OCI-LY1 (cell line): ENCODE measurements around the gene MEIOC.

Source experiments
- H2AFZ ChIP-seq: fragments of 200-600 bp; sonication (generic), shearing (Covaris generic); 2 replicates; pipeline ENCODE4 v1.6.0; 2014; ENCODE audit warnings: antibody characterized with exemption, mild to moderate bottlenecking, low read length
- H3F3A ChIP-seq: fragments of 200-600 bp; sonication (generic), shearing (Covaris generic); 2 replicates; pipeline ENCODE4 v1.6.0; 2014; ENCODE audit warnings: mild to moderate bottlenecking, antibody characterized with exemption, low read length, moderate library complexity; ENCODE audit not compliant: insufficient read depth
- H3K27ac ChIP-seq: fragments of 200-600 bp; sonication (generic); 2 replicates; pipeline ENCODE4 v1.5.1; 2014; ENCODE audit warnings: low read length, mixed run types, mild to moderate bottlenecking, low read depth; ENCODE audit not compliant: poor library complexity, severe bottlenecking
- H3K27me3 ChIP-seq: fragments of 200-600 bp; sonication (generic); 2 replicates; pipeline ENCODE4 v1.6.0; 2014; ENCODE audit warnings: antibody characterized with exemption, mild to moderate bottlenecking, low read length, moderate library complexity; ENCODE audit not compliant: insufficient read depth
- H3K36me3 ChIP-seq: fragments of 200-600 bp; sonication (generic); 2 replicates; pipeline ENCODE4 v1.6.1; 2014; ENCODE audit warnings: mild to moderate bottlenecking, antibody characterized with exemption, low read length, moderate library complexity, mixed read lengths; ENCODE audit not compliant: insufficient read depth
- H3K4me1 ChIP-seq: fragments of 200-600 bp; sonication (generic); 2 replicates; pipeline ENCODE4 v1.5.1; 2014; ENCODE audit warnings: mild to moderate bottlenecking, low read length, moderate library complexity; ENCODE audit not compliant: insufficient read depth, severe bottlenecking
- H3K4me2 ChIP-seq: fragments of 200-600 bp; sonication (generic), shearing (Covaris generic); 2 replicates; pipeline ENCODE4 v1.6.1; 2014; ENCODE audit warnings: low read length
- H3K4me3 ChIP-seq: fragments of 200-600 bp; sonication (generic); 2 replicates; pipeline ENCODE4 v1.5.1; 2014; ENCODE audit warnings: low read length, low read depth, mild to moderate bottlenecking, mixed read lengths; ENCODE audit not compliant: poor library complexity, severe bottlenecking
- H3K79me2 ChIP-seq: fragments of 200-600 bp; shearing (Covaris generic); 2 replicates; pipeline ENCODE4 v1.6.1; 2016; ENCODE audit warnings: mixed run types, low read length, mixed read lengths; ENCODE audit not compliant: insufficient read depth
- H3K9ac ChIP-seq: fragments of 200-600 bp; sonication (generic), shearing (Covaris generic); 2 replicates; pipeline ENCODE4 v1.6.1; 2014; ENCODE audit warnings: mild to moderate bottlenecking, low read length, mixed read lengths
- H3K9me2 ChIP-seq: fragments of 200-600 bp; sonication (generic), shearing (Covaris generic); 2 replicates; pipeline ENCODE4 v1.6.1; 2014; ENCODE audit warnings: low read depth, mild to moderate bottlenecking, low read length, mixed read lengths
- H3K9me3 ChIP-seq: fragments of 200-600 bp; shearing (Covaris generic); 2 replicates; pipeline ENCODE4 v1.6.1; 2014; ENCODE audit warnings: low read length, mixed read lengths
- H4K20me1 ChIP-seq: fragments of 200-600 bp; sonication (generic), shearing (Covaris generic); 2 replicates; pipeline ENCODE4 v1.6.0; 2016; ENCODE audit warnings: mild to moderate bottlenecking, low read length; ENCODE audit not compliant: insufficient read depth
- CTCF ChIP-seq: fragments of 200-600 bp; sonication (generic), shearing (Covaris generic); IDR thresholded peaks from 2 replicates; pipeline ENCODE4 v1.5.1; 2017; ENCODE audit warnings: mild to moderate bottlenecking, antibody characterized with exemption, low read length, moderate library complexity, mixed read lengths
- EZH2 ChIP-seq: fragments of 200-600 bp; sonication (generic), shearing (Covaris generic); IDR thresholded peaks from 2 replicates; pipeline ENCODE4 v1.8.0; 2017; ENCODE audit warnings: borderline replicate concordance, mixed run types, mild to moderate bottlenecking, antibody characterized with exemption, low read length, moderate library complexity, mixed read lengths

The MEIOC gene

GRCh38 chr17:44655983-44656710, at the start of gene MEIOC:
Gene MEIOC, plus strand, starts transcription at chr17:44656468. Its CDS starts 146 bp downstream, at chr17:44656614.
- no peak within 1 kb of the TSS for H3K27ac ChIP-seq
- no peak within 1 kb of the TSS for H2AFZ ChIP-seq
- H3K9me3 ChIP-seq = no peaks in the 10 kb centered on the region
- H3K36me3 ChIP-seq = no peaks in the 10 kb centered on the region
- H3K27me3 ChIP-seq = no peaks in the 10 kb centered on the region
- no peaks in the 10 kb centered on the region for H3K79me2 ChIP-seq
- no peaks in the 10 kb centered on the region for H3K4me1 ChIP-seq
- H3K4me2 ChIP-seq = no peak within 1 kb of the TSS
- no peaks in the 10 kb centered on the region for H3F3A ChIP-seq
- no peaks in the 10 kb centered on the region for H3K9me2 ChIP-seq
- H3K9ac ChIP-seq = no peak within 1 kb of the TSS
- no peak for TF ChIP-seq EZH2
- TF ChIP-seq CTCF = no peak
- no peak within 1 kb of the TSS for H3K4me3 ChIP-seq
- H4K20me1 ChIP-seq = no peaks in the 10 kb centered on the region

- Histone ChIP-seq H3K79me2 (no peaks in the 10 kb centered on the region), H3K36me3 (no peaks in the 10 kb centered on the region), H3F3A (no peaks in the 10 kb centered on the region), H3K9me3 (no peaks in the 10 kb centered on the region), H3K9ac (no peak overlapping the region), H3K27ac (no peak overlapping the region), H3K4me2 (no peak overlapping the region), H3K4me1 (peaks cover 15% of the 10 kb centered on the region), H3K4me3 (no peak overlapping the region), H2AFZ (no peak overlapping the region), H3K27me3 (0 out of 2 replicates have a peak, but pooled peaks cover 12% of the 10 kb centered on the region), H4K20me1 (no peaks in the 10 kb centered on the region), H3K9me2 (no peaks in the 10 kb centered on the region)
- TF ChIP-seq CTCF (no peak), EZH2 (no peak)
These were observed 49.6 kb upstream of the MEIOC start for GRCh38 chr17:44606658-44607057.

- H3K27me3 ChIP-seq = 0 out of 2 replicates have a peak, but pooled peaks cover 12% of the 10 kb centered on the region
- H4K20me1 ChIP-seq = no peaks in the 10 kb centered on the region
- peaks cover 15% of the 10 kb centered on the region for H3K4me1 ChIP-seq
- no peak for TF ChIP-seq EZH2
- no peak for TF ChIP-seq CTCF
- no peaks in the 10 kb centered on the region for H3K36me3 ChIP-seq
- no peaks in the 10 kb centered on the region for H3F3A ChIP-seq
- H3K4me3 ChIP-seq = no peak overlapping the region
- no peak overlapping the region for H3K27ac ChIP-seq
- H3K9me2 ChIP-seq = no peaks in the 10 kb centered on the region
- H3K79me2 ChIP-seq = no peaks in the 10 kb centered on the region
- H3K4me2 ChIP-seq = no peak overlapping the region
- no peaks in the 10 kb centered on the region for H3K9me3 ChIP-seq
- no peak overlapping the region for H3K9ac ChIP-seq
- H2AFZ ChIP-seq = no peak overlapping the region
These were observed 48.2 kb upstream of the MEIOC start for GRCh38 chr17:44607836-44608690.
